Motor neuron (in vitro differentiated cells): Measurements from ENCODE around the gene CHRNB4. TPM values are rescaled to one million over a fixed set of nuclear protein-coding genes. Genes with fewer than 3 reads are reported as not detected.

Experiments
- ATAC-seq, 8 experiments: fragments of 200-7000 bp; cut with Tn5 transposase; replicated peaks in 6 of 8; 2 replicates each; pipeline ENCODE4 v1.8.0; 2021; ENCODE audit warnings: mild to moderate bottlenecking in 8 of 8, moderate library complexity in 8 of 8
- H3K27ac ChIP-seq, 2 donors: fragments of 250-450 bp; sonication (Bioruptor Pico); 2 replicates each; pipeline ENCODE4 v1.9.0; 2021; ENCODE audit warnings: antibody characterized with exemption in 2 of 2, mild to moderate bottlenecking in 2 of 2, moderate library complexity in 1 of 2
- H3K4me1 ChIP-seq, 2 donors: fragments of 250-450 bp; sonication (Bioruptor Pico); replicated peaks in 1 of 2; 2 replicates each; pipeline ENCODE4 v1.6.1; 2021; ENCODE audit warnings: antibody characterized with exemption in 2 of 2, mild to moderate bottlenecking in 2 of 2, moderate library complexity in 1 of 2
- H3K4me3 ChIP-seq, 5 donors: fragments of 250-450 bp; sonication (Bioruptor Pico); 2 replicates each; pipeline ENCODE4 v1.9.0; 2021; ENCODE audit warnings: antibody characterized with exemption in 5 of 5, mild to moderate bottlenecking in 5 of 5, moderate library complexity in 4 of 5
- WGBS, 10 experiments: fragments of 450-650 bp; shearing (Covaris generic); methylation state at CpG; one replicate each; pipeline ENCODE4 v1.0.0; 2022; 5-methylcytosine and 5-hydroxymethylcytosine counted together
- in situ Hi-C, 9 experiments: fragments of 400-800 bp; cut with MboI; loops; one replicate each; pipeline ENCODE4 v1.15.0; 2021; ENCODE audit warnings: low sequenced_read_pairs in 9 of 9, low pct_unique_long_range_greater_than_20kb in 2 of 9; ENCODE audit not compliant: unreplicated experiment in 9 of 9
- total RNA-seq, 8 experiments: library from RNA; unstranded; fragments of 300-600 nt; gene quantifications; 2 replicates each; pipeline versions ENCODE4 v1.2.3 to v1.2.4, GENCODE V29; 2022

CHRNB4 gene
- total RNA-seq, 8 experiments from 2014 or later, result 0.31 to 8.7 (median 3.4) TPM

DNA sequence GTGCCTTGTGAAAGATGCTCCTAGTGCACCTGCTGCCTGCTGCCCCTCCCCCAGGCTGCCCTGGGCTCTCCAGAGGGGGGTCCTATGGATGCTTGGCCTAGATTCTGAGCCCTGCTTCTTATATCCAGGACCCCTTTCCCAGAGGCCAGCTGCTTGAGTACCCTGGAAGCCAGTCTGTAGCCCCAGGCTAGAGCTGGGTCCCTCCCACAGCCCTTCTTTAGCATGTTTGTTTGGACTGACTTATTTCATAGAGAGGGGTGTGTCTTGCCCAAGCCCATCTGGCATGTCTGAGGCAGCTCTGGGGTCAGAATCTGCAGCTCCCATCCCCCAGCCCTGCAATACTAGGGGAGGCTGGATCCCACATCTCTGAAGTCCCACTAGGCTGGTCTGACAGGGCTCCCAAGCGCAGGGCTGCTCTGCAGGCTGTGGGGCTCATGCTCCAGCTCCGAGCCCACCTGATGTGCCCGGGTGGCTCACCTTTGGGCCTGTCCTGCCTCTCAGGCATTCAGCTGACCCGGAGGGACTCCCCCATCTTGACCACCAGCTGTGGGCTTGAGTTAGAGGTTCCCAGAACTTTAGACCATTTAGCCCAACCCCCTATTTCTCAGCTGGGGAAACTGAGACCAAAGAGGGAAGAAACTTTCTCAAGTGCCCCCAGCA is 3.1 kb downstream of the CHRNB4 start:
- in situ Hi-C loops, result loop anchor here in 2 of 9 experiments (10.0 to 25.0 kb wide), 2 partner anchors 67 to 549 kb away; no protein-coding TSS in a partner anchor
- H3K4me1 ChIP-seq, result peaks cover 28 to 33% of the 10 kb centered on the region in 2 donors
- ATAC-seq, result peak in 7 of 8 experiments; percentile 22 to 87 (median 33)
- no peak overlapping the region for H3K4me3 ChIP-seq
- 0 to 40% methylated on average over 1 of the region's 4 CpGs; no CpG with 5 or more reads in 8 of the 10 experiments for WGBS, 10 experiments
- H3K27ac ChIP-seq, result peak overlapping the region in 1 of 2 donors; percentile 48

DNA sequence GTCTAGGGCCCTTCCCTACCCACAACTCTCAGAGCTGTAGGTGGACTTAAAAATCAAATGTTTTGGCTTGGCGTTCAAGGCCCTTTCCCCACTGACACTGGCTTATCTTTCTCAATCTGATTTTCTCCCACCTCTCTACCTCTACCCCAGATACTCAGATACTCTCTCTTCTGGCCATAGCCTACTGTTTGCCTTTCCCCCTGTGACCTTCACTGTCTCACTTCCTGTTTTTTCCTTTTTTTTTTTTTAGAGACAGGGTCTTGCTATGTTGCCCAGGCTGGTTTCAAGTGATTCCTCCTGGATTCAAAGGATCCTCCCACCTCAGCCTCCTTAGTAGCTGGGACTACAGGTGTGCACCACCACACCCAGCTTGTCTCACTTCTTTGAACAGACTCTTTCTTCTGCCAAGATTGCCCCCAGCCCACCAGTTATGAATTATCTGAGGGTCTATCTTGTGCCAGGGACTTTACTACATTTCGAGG is 4.6 kb downstream of the CHRNB4 start:
- Histone ChIP-seq H3K27ac (no peak overlapping the region), H3K4me3 (no peak overlapping the region), H3K4me1 (peaks cover 20 to 26% of the 10 kb centered on the region in 2 donors)
- 20 to 100% (median 73%) methylated on average over 1 to 2 of the region's 2 CpGs; no CpG with 5 or more reads in 4 of the 10 experiments for WGBS, 10 experiments
- ATAC-seq, result no peak
- in situ Hi-C loops, result loop anchor here in 2 of 9 experiments (10.0 to 25.0 kb wide), 2 partner anchors 68 to 551 kb away; no protein-coding TSS in a partner anchor

DNA sequence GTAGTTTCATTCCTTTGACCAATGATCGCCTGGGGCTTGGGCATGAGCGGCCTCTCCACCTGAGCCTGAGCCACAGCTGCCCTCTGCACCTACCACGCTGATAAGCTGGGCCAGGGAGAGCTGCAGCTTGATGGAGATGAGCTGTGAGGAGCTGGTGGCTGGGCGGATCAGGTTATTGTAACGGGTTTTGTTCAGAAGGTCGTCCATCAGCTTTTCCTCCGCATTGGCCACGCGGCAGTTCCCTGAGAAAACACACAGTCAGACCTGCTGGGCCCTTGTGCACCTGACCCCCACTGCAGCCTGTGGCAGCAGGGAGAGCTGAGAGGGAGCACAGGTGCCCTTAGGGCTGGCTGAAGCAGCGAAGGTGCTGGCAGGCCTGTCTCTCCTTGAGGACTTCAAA is 5.7 kb downstream of the CHRNB4 start:
- Histone ChIP-seq H3K4me1 (peaks cover 19 to 21% of the 10 kb centered on the region in 2 donors), H3K4me3 (no peak overlapping the region), H3K27ac (no peak overlapping the region)
- 40 to 80% (median 78%) methylated on average over 1 to 7 of the region's 10 CpGs; no CpG with 5 or more reads in 4 of the 10 experiments for WGBS, 10 experiments
- in situ Hi-C loops, result loop anchor here in 2 of 9 experiments (10.0 to 25.0 kb wide), 2 partner anchors 69 to 552 kb away; no protein-coding TSS in a partner anchor
- no peak for ATAC-seq

DNA sequence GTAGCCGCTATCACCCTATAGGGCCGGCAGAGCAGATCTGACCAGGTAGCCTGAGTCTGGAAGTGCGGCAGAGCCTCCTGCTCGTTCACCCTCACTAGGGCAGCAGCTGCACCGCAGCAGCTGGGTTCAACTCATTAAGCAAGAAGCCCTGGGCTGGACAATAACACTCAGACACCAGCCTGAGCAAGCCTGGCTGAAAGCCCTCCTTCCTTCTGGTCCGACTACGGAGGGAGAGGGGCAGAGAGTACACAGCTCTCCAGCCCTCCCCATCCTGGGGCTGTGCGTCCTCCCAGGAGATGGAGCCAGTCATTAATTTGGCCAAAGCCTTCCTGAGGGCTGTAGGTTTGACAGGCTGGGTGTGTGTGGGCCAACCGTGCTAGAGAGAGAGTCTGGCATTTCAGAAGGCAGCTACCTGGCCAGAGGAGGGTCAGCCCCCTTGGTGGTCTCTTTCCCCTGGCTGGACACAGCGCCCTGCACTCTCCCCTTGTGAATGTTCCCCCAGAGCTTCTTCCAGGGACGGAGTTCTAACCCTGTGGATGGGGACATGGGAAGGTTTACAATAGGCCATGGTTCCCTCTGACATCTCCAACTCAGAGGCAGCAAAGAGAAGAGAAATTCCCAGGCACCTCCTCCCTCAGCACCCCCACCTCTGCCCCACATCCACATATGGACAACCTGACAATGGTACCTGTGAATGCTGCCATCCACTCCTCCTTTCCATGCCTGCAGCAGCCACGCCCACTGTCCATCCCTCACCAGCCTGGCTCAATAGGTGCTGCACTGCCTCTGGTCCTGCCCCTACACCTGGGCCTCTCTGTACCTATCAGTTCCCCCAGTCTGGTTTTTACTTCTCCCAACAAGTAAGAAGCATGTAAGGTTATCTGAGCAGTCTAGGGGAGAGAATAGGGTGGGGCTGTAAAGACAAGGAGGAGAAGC is 6.5 kb downstream of the CHRNB4 start:
- 17 to 100% (median 74%) methylated on average over 1 to 6 of the region's 12 CpGs; no CpG with 5 or more reads in 2 of the 10 experiments for WGBS, 10 experiments
- peak in 4 of 8 experiments; percentile 16 to 39 (median 32) for ATAC-seq
- peaks cover 12 to 21% of the 10 kb centered on the region in 2 donors for H3K4me1 ChIP-seq
- peak overlapping the region in 1 of 2 donors; percentile 66 for H3K27ac ChIP-seq
- in situ Hi-C loops, result loop anchor here in 2 of 9 experiments (10.0 to 25.0 kb wide), 2 partner anchors 70 to 553 kb away; no protein-coding TSS in a partner anchor
- H3K4me3 ChIP-seq, result no peak overlapping the region

- 17 to 100% (median 83%) methylated on average over 1 to 2 of the region's 2 CpGs; no CpG with 5 or more reads in 6 of the 10 experiments for WGBS, 10 experiments
- H3K27ac ChIP-seq, result no peak overlapping the region
- no peak for ATAC-seq
Measured at GRCh38 chr15:78633348-78633747, 7.7 kb downstream of the CHRNB4 start.

GRCh38 chr15:78630886-78631633 is 9.9 kb downstream of the CHRNB4 start:
- peak in 1 of 8 experiments; percentile 42 for ATAC-seq
- H3K27ac ChIP-seq, result no peak overlapping the region
- H3K4me1 ChIP-seq, result peaks cover 2 to 25% of the 10 kb centered on the region in 2 donors
- 7 to 100% (median 84%) methylated on average over 1 to 7 of the region's 9 CpGs; no CpG with 5 or more reads in 4 of the 10 experiments for WGBS, 10 experiments
- in situ Hi-C loops, result loop anchor here in 2 of 9 experiments (10.0 to 25.0 kb wide), 2 partner anchors 74 to 556 kb away; no protein-coding TSS in a partner anchor
- H3K4me3 ChIP-seq, result no peak overlapping the region

More at GRCh38 chr15:78633348-78633747, 7.7 kb downstream of the CHRNB4 start:
- H3K4me1 ChIP-seq, result peaks cover 12 to 16% of the 10 kb centered on the region in 2 donors
- H3K4me3 ChIP-seq, result no peak overlapping the region
- in situ Hi-C loops, result loop anchor here in 2 of 9 experiments (10.0 to 25.0 kb wide), 2 partner anchors 71 to 554 kb away; no protein-coding TSS in a partner anchor

DNA sequence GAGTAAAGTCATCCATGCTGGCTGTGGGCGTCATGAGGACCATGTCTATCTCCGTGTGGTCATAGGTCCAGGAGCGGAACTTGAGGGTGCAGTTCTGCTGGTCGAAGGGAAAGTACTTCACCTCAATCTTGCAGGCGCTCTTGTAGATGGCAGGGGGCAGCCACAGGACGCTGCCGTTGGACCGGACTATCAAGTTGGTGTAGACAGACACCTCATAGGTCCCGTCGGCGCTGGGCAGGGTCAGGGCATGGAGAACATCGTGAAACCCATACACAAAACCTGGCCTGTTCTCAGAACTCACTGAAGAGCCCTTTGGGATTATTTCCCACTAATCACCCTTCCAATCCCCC is 11.3 kb downstream of the CHRNB4 start:
- H3K27ac ChIP-seq, result no peak overlapping the region
- ATAC-seq, result no peak
- in situ Hi-C loops, result loop anchor here in 2 of 9 experiments (10.0 to 25.0 kb wide), 2 partner anchors 75 to 558 kb away; no protein-coding TSS in a partner anchor
- WGBS, 10 experiments, result 60 to 86% (median 82%) methylated on average over 1 to 5 of the region's 12 CpGs; no CpG with 5 or more reads in 6 of the 10 experiments
- H3K4me3 ChIP-seq, result no peak overlapping the region
- H3K4me1 ChIP-seq, result peaks cover 2 to 16% of the 10 kb centered on the region in 2 donors

DNA sequence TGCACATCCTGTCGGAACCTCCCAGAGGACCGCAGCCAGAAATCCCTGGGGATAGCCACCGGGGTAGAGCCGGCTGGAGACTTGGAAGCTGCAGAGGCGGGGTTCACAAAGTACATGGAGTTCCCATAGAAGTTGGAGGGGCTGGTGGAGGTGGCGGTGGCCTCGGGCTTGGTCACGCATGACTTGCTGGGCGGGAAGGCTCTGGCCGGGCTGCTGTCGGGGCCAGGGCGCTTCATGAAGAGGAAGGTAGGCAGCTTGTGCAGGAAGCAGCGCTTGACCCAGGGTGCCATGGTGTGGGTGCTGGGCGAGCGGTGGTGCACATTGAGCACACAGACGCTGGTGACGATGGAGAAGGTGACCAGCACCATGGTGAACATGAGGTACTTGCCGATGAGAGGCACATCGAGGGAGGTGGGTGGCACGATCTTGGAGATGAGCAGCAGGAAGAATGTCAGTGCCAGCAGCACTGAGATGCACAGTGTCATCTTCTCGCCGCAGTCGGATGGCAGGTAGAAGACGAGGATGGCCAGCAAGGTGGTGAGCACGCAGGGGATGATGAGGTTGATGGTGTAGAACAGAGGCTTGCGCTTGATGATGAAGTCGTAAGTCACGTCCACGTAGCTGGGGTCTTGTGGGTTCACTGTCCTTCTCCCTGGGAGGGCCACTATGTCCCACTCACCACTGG is 11.8 kb downstream of the CHRNB4 start:
- in situ Hi-C loops, result loop anchor here in 1 of 9 experiments (25.0 kb wide), 1 partner anchor 558 kb away; no protein-coding TSS in a partner anchor

GRCh38 chr15:78628227-78628626 is 12.8 kb downstream of the CHRNB4 start:
- 0 to 100% (median 89%) methylated on average over 1 to 4 of the region's 6 CpGs for WGBS, 10 experiments
- Histone ChIP-seq H3K27ac (no peak overlapping the region), H3K4me1 (peaks cover 0 to 14% of the 10 kb centered on the region in 2 donors), H3K4me3 (no peak overlapping the region)
- ATAC-seq, result no peak
- in situ Hi-C loops, result loop anchor here in 1 of 9 experiments (25.0 kb wide), 1 partner anchor 559 kb away; no protein-coding TSS in a partner anchor

More for the DNA sequence above, 11.8 kb downstream of the CHRNB4 start:
- ATAC-seq, result no peak
- WGBS, 10 experiments, result 33 to 100% (median 98%) methylated on average over 1 to 22 of the region's 29 CpGs; no CpG with 5 or more reads in 2 of the 10 experiments
- Histone ChIP-seq H3K27ac (no peak overlapping the region), H3K4me3 (no peak overlapping the region), H3K4me1 (peaks cover 2 to 14% of the 10 kb centered on the region in 2 donors)

DNA sequence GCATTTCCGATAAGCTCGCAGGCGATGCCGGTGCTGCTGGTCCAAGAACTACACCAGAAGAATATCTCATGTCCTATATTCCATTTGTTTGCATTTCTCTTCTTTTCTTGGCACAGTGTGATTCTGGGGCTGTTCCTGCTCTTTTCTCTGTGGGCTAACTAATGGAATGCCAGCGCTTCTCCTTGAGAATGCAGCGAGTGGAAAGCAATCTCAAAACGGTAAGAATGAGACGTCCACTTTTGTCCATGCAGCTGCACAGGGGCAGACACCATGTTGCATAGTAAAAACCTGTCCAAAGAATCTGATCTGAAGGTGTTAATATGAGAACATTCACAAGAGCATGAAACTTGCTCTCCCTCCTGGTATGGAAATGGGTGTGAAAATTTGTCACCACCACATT is 13.7 kb downstream of the CHRNB4 start:
- Histone ChIP-seq H3K4me3 (no peak overlapping the region), H3K27ac (no peak overlapping the region), H3K4me1 (peaks cover 0 to 14% of the 10 kb centered on the region in 2 donors)
- 63 to 94% (median 77%) methylated on average over 1 to 8 of the region's 8 CpGs; no CpG with 5 or more reads in 4 of the 10 experiments for WGBS, 10 experiments
- in situ Hi-C loops, result loop anchor here in 1 of 9 experiments (25.0 kb wide), 1 partner anchor 560 kb away; no protein-coding TSS in a partner anchor
- peak in 2 of 8 experiments; percentile 24 to 56 for ATAC-seq

GRCh38 chr15:78626381-78626995 is 14.5 kb downstream of the CHRNB4 start:
- Histone ChIP-seq H3K4me3 (no peak overlapping the region), H3K27ac (peak overlapping the region in 1 of 2 donors; percentile 22), H3K4me1 (peaks cover 0 to 14% of the 10 kb centered on the region in 2 donors)
- WGBS, 10 experiments, result 20 to 100% (median 84%) methylated on average over 1 to 4 of the region's 6 CpGs
- peak in 3 of 8 experiments; percentile 5 to 63 (median 50) for ATAC-seq
- in situ Hi-C loops, result loop anchor here in 1 of 9 experiments (25.0 kb wide), 1 partner anchor 561 kb away; no protein-coding TSS in a partner anchor
